GM10248 (cell line): ENCODE measurements around the gene MMAA.

ENCODE experiments used
- CTCF ChIA-PET: fragments of 300-600 bp; sonication (Branson Sonifier 250); formaldehyde crosslinking; extraction: SDS; loops from one replicate; lab custom pipeline; 2021; ENCODE audit warnings: antibody characterized with exemption; lab: Yijun Ruan, JAX
- POLR2A ChIA-PET: fragments of 350-650 bp; sonication (Branson Sonifier 250); formaldehyde crosslinking; extraction: SDS; loops from one replicate; lab custom pipeline; 2020; ENCODE audit warnings: antibody characterized with exemption; lab: Yijun Ruan, JAX
- DNase-seq: peaks from one replicate; pipeline ENCODE4 v3.0.0; 2012; ENCODE audit errors: extremely low spot score
- TF ChIP-seq, protein P1 (sequence below): IDR thresholded peaks from 2 replicates; pipeline ENCODE4 v1.5.1; 2012; ENCODE audit warnings: mild to moderate bottlenecking, low read depth; ENCODE audit errors: extremely low read depth, missing control alignments, control extremely low read depth

The MMAA gene

GRCh38 chr4:145589916-145590702, 29.1 kb upstream of the MMAA start:
- POLR2A ChIA-PET: no interaction called here

GRCh38 chr4:145602129-145602760, 16.9 kb upstream of the MMAA start:
- CTCF ChIA-PET: interaction anchor here (1.0 to 1.3 kb wide), 3 partner anchors 14 to 373 kb away, joined by 3 read pairs; no protein-coding TSS in a partner anchor
- TF ChIP-seq, protein P1, sequence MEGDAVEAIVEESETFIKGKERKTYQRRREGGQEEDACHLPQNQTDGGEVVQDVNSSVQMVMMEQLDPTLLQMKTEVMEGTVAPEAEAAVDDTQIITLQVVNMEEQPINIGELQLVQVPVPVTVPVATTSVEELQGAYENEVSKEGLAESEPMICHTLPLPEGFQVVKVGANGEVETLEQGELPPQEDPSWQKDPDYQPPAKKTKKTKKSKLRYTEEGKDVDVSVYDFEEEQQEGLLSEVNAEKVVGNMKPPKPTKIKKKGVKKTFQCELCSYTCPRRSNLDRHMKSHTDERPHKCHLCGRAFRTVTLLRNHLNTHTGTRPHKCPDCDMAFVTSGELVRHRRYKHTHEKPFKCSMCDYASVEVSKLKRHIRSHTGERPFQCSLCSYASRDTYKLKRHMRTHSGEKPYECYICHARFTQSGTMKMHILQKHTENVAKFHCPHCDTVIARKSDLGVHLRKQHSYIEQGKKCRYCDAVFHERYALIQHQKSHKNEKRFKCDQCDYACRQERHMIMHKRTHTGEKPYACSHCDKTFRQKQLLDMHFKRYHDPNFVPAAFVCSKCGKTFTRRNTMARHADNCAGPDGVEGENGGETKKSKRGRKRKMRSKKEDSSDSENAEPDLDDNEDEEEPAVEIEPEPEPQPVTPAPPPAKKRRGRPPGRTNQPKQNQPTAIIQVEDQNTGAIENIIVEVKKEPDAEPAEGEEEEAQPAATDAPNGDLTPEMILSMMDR: no peak
- no peak for DNase-seq
- POLR2A ChIA-PET: no interaction called here

More at GRCh38 chr4:145589916-145590702, 29.1 kb upstream of the MMAA start:
- DNase-seq: no peak
- CTCF ChIA-PET: interaction anchor here (0.8 to 1.3 kb wide), 2 partner anchors 15 to 19 kb away, joined by 3 to 4 read pairs; no protein-coding TSS in a partner anchor
- TF ChIP-seq, protein P1: no peak

GRCh38 chr4:145605941-145606340, 13.2 kb upstream of the MMAA start:
- no peak for DNase-seq
- CTCF ChIA-PET: no interaction called here
- TF ChIP-seq, protein P1: no peak
- POLR2A ChIA-PET: no interaction called here

GRCh38 chr4:145609481-145610427, 9.4 kb upstream of the MMAA start:
- ChIA-PET CTCF (interaction anchor here (0.6 to 1.9 kb wide), 31 partner anchors 9 to 1436 kb away, joined by 3 to 19 read pairs (median 4); partner anchors contain the start of gene MMAA), POLR2A (no interaction called here)
- TF ChIP-seq, protein P1: peak; percentile 85
- peak; percentile 30 for DNase-seq

DNA sequence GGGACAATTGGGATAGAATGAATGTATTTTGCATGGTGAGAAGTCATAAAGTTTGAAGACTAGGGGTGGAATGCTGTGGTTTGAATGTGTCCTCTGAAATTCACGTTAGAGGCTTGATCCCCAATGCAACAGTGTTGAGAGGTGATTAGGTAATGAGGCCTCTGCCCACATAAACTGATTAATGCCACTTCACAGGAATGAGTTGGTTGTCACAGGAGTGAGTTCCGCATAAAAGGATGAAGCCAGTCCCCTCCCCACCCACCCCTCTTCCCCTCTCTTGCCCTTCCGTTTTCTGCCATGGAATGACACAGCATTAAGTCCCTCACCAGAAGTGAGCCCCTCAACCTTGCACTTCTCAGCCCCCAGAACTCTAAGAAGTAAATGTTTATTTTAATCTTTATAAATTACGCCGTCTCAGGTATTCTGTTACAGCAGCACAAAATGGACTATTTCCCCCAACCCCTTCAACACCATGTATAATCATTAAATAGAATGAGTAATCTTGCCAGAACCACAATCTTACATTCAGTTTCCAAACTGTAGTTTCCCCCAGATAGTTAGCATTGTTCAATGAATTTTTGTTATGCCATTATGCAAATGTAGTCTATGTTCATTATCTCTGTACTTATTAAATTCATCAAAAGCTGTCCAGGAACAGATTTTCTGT, 5.5 kb upstream of the MMAA start:
- CTCF ChIA-PET: interaction anchor here (1.4 to 2.2 kb wide), 6 partner anchors 9 to 452 kb away, joined by 3 to 11 read pairs (median 5); no protein-coding TSS in a partner anchor
- POLR2A ChIA-PET: no interaction called here
- peak; percentile 18 for DNase-seq
- TF ChIP-seq, protein P1: no peak
